ENCODE results near the gene HILPDA. TPM values are rescaled to one million over a fixed set of nuclear protein-coding genes. Genes with fewer than 3 reads are reported as not detected.
"Not testable (repeated sequence)": the region's sequence is repeated elsewhere in the genome, so short reads cannot be mapped to it uniquely, and the experiment has no call there.

Gene HILPDA
- total RNA-seq, 2 donors from 2014 or later = 26.5 to 37.9 TPM

DNA sequence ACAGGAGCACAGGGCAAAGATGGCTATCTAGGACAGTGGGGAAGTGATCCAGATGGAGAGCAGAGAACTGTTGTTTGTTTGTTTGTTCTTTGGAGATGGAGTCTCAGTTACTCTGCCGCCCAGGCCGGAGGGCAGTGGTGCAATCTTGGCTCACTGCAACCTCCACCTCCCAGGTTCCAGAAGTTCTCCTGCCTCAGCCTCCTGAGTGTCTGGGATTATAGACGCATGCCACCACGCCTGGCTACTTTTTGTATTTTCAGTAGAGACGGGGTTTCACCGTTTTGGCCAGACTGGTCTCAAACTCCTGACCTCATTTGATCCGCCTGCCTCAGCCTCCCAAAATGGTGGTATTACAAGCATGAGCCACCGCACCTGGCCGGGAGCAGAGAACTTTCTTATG is 41.7 kb downstream of the HILPDA start:
- no peak overlapping the region for H3K4me3 Mint-ChIP-seq
- H3K36me3 Mint-ChIP-seq (ENCODE audit: low read depth) = peaks cover 60% of the 10 kb centered on the region
- H3K4me1 Mint-ChIP-seq = no peaks in the 10 kb centered on the region
- Histone ChIP-seq H3K9me3 (ENCODE audit: control insufficient read depth, low read length) (no peaks in the 10 kb centered on the region), H3K9ac (ENCODE audit: extremely low read depth, low read length, poor library complexity, severe bottlenecking) (no peak overlapping the region), H3K27me3 (ENCODE audit: control insufficient read depth, insufficient read depth, low read length, poor library complexity, severe bottlenecking) (no peaks in the 10 kb centered on the region), H3K27ac (ENCODE audit: low read depth, low read length) (no peak overlapping the region), H3K4me3 (ENCODE audit: low read length) (no peak overlapping the region), H3K36me3 (ENCODE audit: control insufficient read depth, insufficient read depth, low read length) (peaks cover 60% of the 10 kb centered on the region), H3K4me1 (ENCODE audit: control insufficient read depth, insufficient read depth, low read length) (no peaks in the 10 kb centered on the region)
- H3K27ac Mint-ChIP-seq = no peak overlapping the region
- no peaks in the 10 kb centered on the region for H3K9me3 Mint-ChIP-seq
- TF ChIP-seq, protein P1, sequence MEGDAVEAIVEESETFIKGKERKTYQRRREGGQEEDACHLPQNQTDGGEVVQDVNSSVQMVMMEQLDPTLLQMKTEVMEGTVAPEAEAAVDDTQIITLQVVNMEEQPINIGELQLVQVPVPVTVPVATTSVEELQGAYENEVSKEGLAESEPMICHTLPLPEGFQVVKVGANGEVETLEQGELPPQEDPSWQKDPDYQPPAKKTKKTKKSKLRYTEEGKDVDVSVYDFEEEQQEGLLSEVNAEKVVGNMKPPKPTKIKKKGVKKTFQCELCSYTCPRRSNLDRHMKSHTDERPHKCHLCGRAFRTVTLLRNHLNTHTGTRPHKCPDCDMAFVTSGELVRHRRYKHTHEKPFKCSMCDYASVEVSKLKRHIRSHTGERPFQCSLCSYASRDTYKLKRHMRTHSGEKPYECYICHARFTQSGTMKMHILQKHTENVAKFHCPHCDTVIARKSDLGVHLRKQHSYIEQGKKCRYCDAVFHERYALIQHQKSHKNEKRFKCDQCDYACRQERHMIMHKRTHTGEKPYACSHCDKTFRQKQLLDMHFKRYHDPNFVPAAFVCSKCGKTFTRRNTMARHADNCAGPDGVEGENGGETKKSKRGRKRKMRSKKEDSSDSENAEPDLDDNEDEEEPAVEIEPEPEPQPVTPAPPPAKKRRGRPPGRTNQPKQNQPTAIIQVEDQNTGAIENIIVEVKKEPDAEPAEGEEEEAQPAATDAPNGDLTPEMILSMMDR (conservative IDR thresholded peaks at IDR 0.05) = no peak
- WGBS, 2 experiments (ENCODE audit: insufficient coverage in 1 of 2, insufficient read length in 1 of 2) = 96% methylated on average over 8 to 9 of the region's 9 CpGs
- H3K27me3 Mint-ChIP-seq (ENCODE audit: insufficient read depth) = no peaks in the 10 kb centered on the region
- no peak for DNase-seq

DNA sequence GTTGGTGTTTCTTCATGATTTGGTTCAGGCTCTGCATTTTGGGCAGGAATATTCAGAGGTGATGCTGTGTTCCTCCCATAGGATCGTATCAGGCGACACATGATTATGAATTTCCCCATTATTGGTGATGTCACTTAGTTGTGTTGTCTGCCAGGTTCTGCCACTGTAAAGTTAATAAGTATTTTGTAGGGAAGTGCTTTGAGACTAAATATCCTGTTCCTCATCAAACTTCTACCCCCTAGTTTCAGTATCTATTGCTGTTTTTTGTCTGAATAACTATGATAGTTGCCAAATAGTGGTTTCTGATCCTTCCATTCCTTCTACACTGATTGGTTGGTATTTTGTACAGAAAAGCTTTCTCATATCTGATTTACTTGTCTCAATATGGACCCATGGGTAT is 49.7 kb downstream of the HILPDA start:
- not testable (repeated sequence) for H3K9me3 Mint-ChIP-seq; H3K27me3 ChIP-seq (ENCODE audit: control insufficient read depth, insufficient read depth, low read length, poor library complexity, severe bottlenecking); H3K4me3 ChIP-seq (ENCODE audit: low read length); H3K9ac ChIP-seq (ENCODE audit: extremely low read depth, low read length, poor library complexity, severe bottlenecking); H3K27me3 Mint-ChIP-seq (ENCODE audit: insufficient read depth); H3K4me1 ChIP-seq (ENCODE audit: control insufficient read depth, insufficient read depth, low read length); DNase-seq; H3K27ac ChIP-seq (ENCODE audit: low read depth, low read length); H3K4me3 Mint-ChIP-seq; H3K27ac Mint-ChIP-seq; H3K4me1 Mint-ChIP-seq; H3K9me3 ChIP-seq (ENCODE audit: control insufficient read depth, low read length)
- WGBS, 2 experiments (ENCODE audit: insufficient coverage in 1 of 2, insufficient read length in 1 of 2) = 100% methylated on average over 2 of the region's 2 CpGs; no CpG with 5 or more reads in 1 of the 2 experiments
- H3K36me3 ChIP-seq (ENCODE audit: control insufficient read depth, insufficient read depth, low read length) = peaks cover 11% of the 10 kb centered on the region
- peaks cover 25% of the 10 kb centered on the region for H3K36me3 Mint-ChIP-seq (ENCODE audit: low read depth)

DNA sequence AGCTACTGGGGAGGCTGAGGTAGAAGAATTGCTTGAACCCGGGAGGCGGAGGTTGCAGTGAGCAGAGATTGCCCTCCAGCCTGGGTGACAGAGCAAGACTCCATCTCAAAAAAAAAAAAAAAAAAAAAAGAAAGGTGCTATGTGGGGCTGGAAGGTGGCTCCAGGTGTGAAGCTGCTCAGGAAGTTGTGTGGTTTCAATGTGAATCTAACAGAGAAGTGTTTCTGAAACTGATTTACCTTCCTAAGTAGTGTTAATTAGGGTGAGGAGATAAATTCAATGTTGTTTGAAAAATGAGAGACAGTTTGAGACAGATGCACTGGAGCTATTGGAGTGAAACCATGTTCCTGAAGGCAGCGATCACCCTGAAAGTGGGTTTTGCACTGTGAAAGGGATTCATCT is 51.1 kb downstream of the HILPDA start:
- H3K27me3 ChIP-seq (ENCODE audit: control insufficient read depth, insufficient read depth, low read length, poor library complexity, severe bottlenecking); H3K27me3 Mint-ChIP-seq (ENCODE audit: insufficient read depth); H3K9ac ChIP-seq (ENCODE audit: extremely low read depth, low read length, poor library complexity, severe bottlenecking); DNase-seq; H3K9me3 Mint-ChIP-seq; H3K27ac ChIP-seq (ENCODE audit: low read depth, low read length); H3K4me1 Mint-ChIP-seq; H3K36me3 ChIP-seq (ENCODE audit: control insufficient read depth, insufficient read depth, low read length); H3K4me3 ChIP-seq (ENCODE audit: low read length); H3K27ac Mint-ChIP-seq; H3K4me3 Mint-ChIP-seq; H3K9me3 ChIP-seq (ENCODE audit: control insufficient read depth, low read length); H3K4me1 ChIP-seq (ENCODE audit: control insufficient read depth, insufficient read depth, low read length): not testable (repeated sequence)
- peaks cover 11% of the 10 kb centered on the region for H3K36me3 Mint-ChIP-seq (ENCODE audit: low read depth)
- 86 to 93% methylated on average over 1 to 3 of the region's 3 CpGs for WGBS, 2 experiments (ENCODE audit: insufficient coverage in 1 of 2, insufficient read length in 1 of 2)

DNA sequence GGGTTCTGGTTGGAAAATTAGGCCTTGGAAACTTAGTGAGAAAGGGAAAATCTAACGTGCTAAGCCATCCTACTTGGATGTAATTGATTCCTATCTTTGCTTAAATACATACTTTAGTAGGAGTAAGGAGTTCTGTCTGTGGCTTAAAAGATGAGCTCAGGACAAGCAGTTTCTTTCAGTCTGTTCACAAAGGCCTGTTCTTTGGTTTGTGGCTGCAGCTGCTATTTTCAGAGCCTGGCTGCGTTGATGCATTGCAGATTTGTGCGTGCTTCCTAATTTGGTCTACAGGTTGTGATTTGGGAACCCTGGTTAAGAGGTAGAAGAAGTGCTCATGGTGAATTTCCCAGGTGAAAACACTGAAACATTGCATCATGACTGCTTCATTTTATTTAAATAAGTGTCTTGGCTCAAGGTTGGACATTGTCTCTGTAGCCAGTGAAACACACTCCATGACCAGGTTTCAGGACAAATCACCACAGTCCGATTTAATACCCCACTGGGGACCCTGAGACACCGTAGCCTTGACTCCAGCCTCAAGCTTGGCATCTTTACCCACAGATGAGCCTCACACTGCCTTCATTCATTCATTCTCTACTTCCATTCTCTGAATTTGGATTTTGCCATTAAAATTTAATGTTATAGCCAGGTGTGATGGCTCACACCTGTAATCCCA is 51.8 kb downstream of the HILPDA start:
- 80 to 94% methylated on average over 1 to 5 of the region's 5 CpGs for WGBS, 2 experiments (ENCODE audit: insufficient coverage in 1 of 2, insufficient read length in 1 of 2)
- not testable (repeated sequence) for H3K36me3 Mint-ChIP-seq (ENCODE audit: low read depth); H3K9ac ChIP-seq (ENCODE audit: extremely low read depth, low read length, poor library complexity, severe bottlenecking); H3K4me1 ChIP-seq (ENCODE audit: control insufficient read depth, insufficient read depth, low read length); H3K9me3 ChIP-seq (ENCODE audit: control insufficient read depth, low read length); DNase-seq; H3K4me3 ChIP-seq (ENCODE audit: low read length); H3K27me3 Mint-ChIP-seq (ENCODE audit: insufficient read depth); H3K4me3 Mint-ChIP-seq; H3K4me1 Mint-ChIP-seq; H3K27me3 ChIP-seq (ENCODE audit: control insufficient read depth, insufficient read depth, low read length, poor library complexity, severe bottlenecking); H3K36me3 ChIP-seq (ENCODE audit: control insufficient read depth, insufficient read depth, low read length); H3K27ac ChIP-seq (ENCODE audit: low read depth, low read length); H3K9me3 Mint-ChIP-seq; H3K27ac Mint-ChIP-seq

Other genes with a start within 250 kb of the HILPDA start
- not detected for gene LEP, start 214.6 kb upstream of the HILPDA start, total RNA-seq
- gene RBM28, start 112.0 kb upstream of the HILPDA start, total RNA-seq = 10 to 100 TPM; 60.1 to 60.9 TPM
- gene PRRT4, start 94.2 kb upstream of the HILPDA start, total RNA-seq = under 1 TPM in 1 of 2 donors, not detected in 1; 0.18 TPM
- 10 to 100 TPM; 13.4 to 16.5 TPM for gene IMPDH1, start 45.9 kb upstream of the HILPDA start, total RNA-seq
- 10 to 100 TPM; 39.8 to 50.5 TPM for gene METTL2B, start 20.9 kb downstream of the HILPDA start, total RNA-seq
- gene GARIN1A, start 216.4 kb downstream of the HILPDA start, total RNA-seq = under 1 TPM; 0.15 to 0.64 TPM